Measurements from ENCODE around the gene CCNE1. TPM values are rescaled to one million over a fixed set of nuclear protein-coding genes. Genes with fewer than 3 reads are reported as not detected.
A peak's percentile ranks its signal among the peaks of the same experiment; 100 is the strongest.
"Not testable (repeated sequence)": the region's sequence is repeated elsewhere in the genome, so short reads cannot be mapped to it uniquely, and the experiment has no call there.

The CCNE1 gene
- total and polyA plus RNA-seq, 2 experiments from 2014 or later = 19.9 to 24.6 TPM

- DNase-seq (ENCODE audit: low spot score) = no peak
- no peaks in the 10 kb centered on the region for H3K36me3 ChIP-seq (replicated peaks; ENCODE audit: insufficient read depth, low read depth)
- H3K4me1 ChIP-seq (ENCODE audit: insufficient read depth) = peaks cover 3% of the 10 kb centered on the region
- H3K9me2 ChIP-seq (replicated peaks; ENCODE audit: insufficient read depth) = no peaks in the 10 kb centered on the region
- no peaks in the 10 kb centered on the region for H3K9me3 ChIP-seq (ENCODE audit: low read depth)
- H2AFZ ChIP-seq = no peak overlapping the region
- 87% methylated on average over 12 of the region's 12 CpGs for WGBS (ENCODE audit: low lambda C conversion rate, missing lambda C conversion rate)
- no peaks in the 10 kb centered on the region for H3K79me2 ChIP-seq
- no peaks in the 10 kb centered on the region for H4K20me1 ChIP-seq (ENCODE audit: insufficient read depth, poor library complexity, severe bottlenecking)
- no peak overlapping the region for H3K4me2 ChIP-seq
- H3K27me3 ChIP-seq = no peaks in the 10 kb centered on the region
- H3K27ac ChIP-seq = no peak overlapping the region
- no peak overlapping the region for H3K4me3 ChIP-seq
- TF ChIP-seq CTCF (IDR thresholded peaks at IDR 0.05; ENCODE audit: poor library complexity) (no peak), EZH2 (IDR thresholded peaks at IDR 0.05; ENCODE audit: borderline replicate concordance) (no peak), EZH2phosphoT487 (IDR thresholded peaks at IDR 0.05; ENCODE audit: low read depth, severe bottlenecking, unreplicated experiment) (no peak)
These were observed 11.5 kb upstream of the CCNE1 start for GRCh38 chr19:29800100-29800825.

- WGBS (ENCODE audit: low lambda C conversion rate, missing lambda C conversion rate) = 81% methylated on average over 13 of the region's 13 CpGs
- H3K27me3 ChIP-seq = not testable (repeated sequence)
These were observed 7.8 kb upstream of the CCNE1 start for GRCh38 chr19:29803951-29804350.

GRCh38 chr19:29804493-29804892 is 7.3 kb upstream of the CCNE1 start:
- H3K9me3 ChIP-seq (ENCODE audit: low read depth) = no peaks in the 10 kb centered on the region
- no peaks in the 10 kb centered on the region for H3K9me2 ChIP-seq (replicated peaks; ENCODE audit: insufficient read depth)
- no peaks in the 10 kb centered on the region for H3K27me3 ChIP-seq
- no peak overlapping the region for H3K27ac ChIP-seq
- H3K4me3 ChIP-seq = no peak overlapping the region
- no peaks in the 10 kb centered on the region for H3K79me2 ChIP-seq
- H4K20me1 ChIP-seq (ENCODE audit: insufficient read depth, poor library complexity, severe bottlenecking) = no peaks in the 10 kb centered on the region
- peaks cover 4% of the 10 kb centered on the region for H3K4me1 ChIP-seq (ENCODE audit: insufficient read depth)
- TF ChIP-seq CTCF (IDR thresholded peaks at IDR 0.05; ENCODE audit: poor library complexity) (no peak), EZH2phosphoT487 (IDR thresholded peaks at IDR 0.05; ENCODE audit: low read depth, severe bottlenecking, unreplicated experiment) (no peak), EZH2 (IDR thresholded peaks at IDR 0.05; ENCODE audit: borderline replicate concordance) (no peak)
- WGBS (ENCODE audit: low lambda C conversion rate, missing lambda C conversion rate) = 71% methylated on average over 3 of the region's 3 CpGs
- no peak overlapping the region for H3K4me2 ChIP-seq
- H2AFZ ChIP-seq = no peak overlapping the region
- DNase-seq (ENCODE audit: low spot score) = no peak
- H3K36me3 ChIP-seq (replicated peaks; ENCODE audit: insufficient read depth, low read depth) = no peaks in the 10 kb centered on the region

More at GRCh38 chr19:29803951-29804350, 7.8 kb upstream of the CCNE1 start:
- H4K20me1 ChIP-seq (ENCODE audit: insufficient read depth, poor library complexity, severe bottlenecking); H3K4me2 ChIP-seq; DNase-seq (ENCODE audit: low spot score); H3K27ac ChIP-seq; H3K4me1 ChIP-seq (ENCODE audit: insufficient read depth); H3K9me3 ChIP-seq (ENCODE audit: low read depth); H3K79me2 ChIP-seq; H3K4me3 ChIP-seq; H3K36me3 ChIP-seq (replicated peaks; ENCODE audit: insufficient read depth, low read depth); H2AFZ ChIP-seq; H3K9me2 ChIP-seq (replicated peaks; ENCODE audit: insufficient read depth): not testable (repeated sequence)

GRCh38 chr19:29805031-29805965 is 6.5 kb upstream of the CCNE1 start:
- Histone ChIP-seq H3K4me3 (no peak overlapping the region), H3K79me2 (no peaks in the 10 kb centered on the region), H3K27me3 (no peaks in the 10 kb centered on the region), H3K4me1 (ENCODE audit: insufficient read depth) (peaks cover 4% of the 10 kb centered on the region), H3K9me3 (ENCODE audit: low read depth) (no peaks in the 10 kb centered on the region), H3K4me2 (no peak overlapping the region), H2AFZ (no peak overlapping the region), H3K27ac (peak overlapping the region; percentile 31), H4K20me1 (ENCODE audit: insufficient read depth, poor library complexity, severe bottlenecking) (no peaks in the 10 kb centered on the region), H3K36me3 (replicated peaks; ENCODE audit: insufficient read depth, low read depth) (no peaks in the 10 kb centered on the region), H3K9me2 (replicated peaks; ENCODE audit: insufficient read depth) (no peaks in the 10 kb centered on the region)
- DNase-seq (ENCODE audit: low spot score) = no peak
- WGBS (ENCODE audit: low lambda C conversion rate, missing lambda C conversion rate) = 74% methylated on average over 18 of the region's 18 CpGs
- no peak for TF ChIP-seq EZH2phosphoT487 (IDR thresholded peaks at IDR 0.05; ENCODE audit: low read depth, severe bottlenecking, unreplicated experiment)
- no peak for TF ChIP-seq EZH2 (IDR thresholded peaks at IDR 0.05; ENCODE audit: borderline replicate concordance)
- TF ChIP-seq CTCF (IDR thresholded peaks at IDR 0.05; ENCODE audit: poor library complexity) = no peak
